GM12878 (cell line): ENCODE results near the gene IRGQ.
A peak's percentile ranks its signal among the peaks of the same experiment; 100 is the strongest.

Source experiments
- EP300 ChIP-seq, 2 experiments: fragments of 150-350 bp in 1 of 2; IDR thresholded peaks; 2 replicates each; pipeline ENCODE4 v1.6.1; 2011 to 2012; ENCODE audit warnings: low read depth in 2 of 2, low read length in 2 of 2, borderline replicate concordance in 1 of 2, improper control_type of control experiment in 1 of 2, inconsistent platforms in 1 of 2; ENCODE audit not compliant: control insufficient read depth in 1 of 2
- POLR2A ChIP-seq: IDR thresholded peaks from 2 replicates; pipeline ENCODE4 v1.6.1; 2011; ENCODE audit warnings: low read depth, mild to moderate bottlenecking, low read length
- RAD21 ChIP-seq: IDR thresholded peaks from 2 replicates; pipeline ENCODE4 v1.6.1; 2011; ENCODE audit warnings: mild to moderate bottlenecking, low read depth, low read length, moderate library complexity; ENCODE audit not compliant: insufficient read depth
- SMC3 ChIP-seq: IDR thresholded peaks from 2 replicates; pipeline ENCODE4 v1.6.1; 2011; ENCODE audit warnings: low read length, improper control_type of control experiment, borderline replicate concordance
- ZNF274 ChIP-seq: IDR thresholded peaks from one replicate; pipeline ENCODE4 v1.8.0; 2011; ENCODE audit not compliant: insufficient read length, insufficient read depth
- TF ChIP-seq, protein P1 (sequence below): IDR thresholded peaks from 2 replicates; pipeline ENCODE4 v1.6.1; 2011; ENCODE audit warnings: low read depth, mild to moderate bottlenecking, low read length, moderate library complexity, borderline replicate concordance; ENCODE audit errors: extremely low read depth

DNA sequence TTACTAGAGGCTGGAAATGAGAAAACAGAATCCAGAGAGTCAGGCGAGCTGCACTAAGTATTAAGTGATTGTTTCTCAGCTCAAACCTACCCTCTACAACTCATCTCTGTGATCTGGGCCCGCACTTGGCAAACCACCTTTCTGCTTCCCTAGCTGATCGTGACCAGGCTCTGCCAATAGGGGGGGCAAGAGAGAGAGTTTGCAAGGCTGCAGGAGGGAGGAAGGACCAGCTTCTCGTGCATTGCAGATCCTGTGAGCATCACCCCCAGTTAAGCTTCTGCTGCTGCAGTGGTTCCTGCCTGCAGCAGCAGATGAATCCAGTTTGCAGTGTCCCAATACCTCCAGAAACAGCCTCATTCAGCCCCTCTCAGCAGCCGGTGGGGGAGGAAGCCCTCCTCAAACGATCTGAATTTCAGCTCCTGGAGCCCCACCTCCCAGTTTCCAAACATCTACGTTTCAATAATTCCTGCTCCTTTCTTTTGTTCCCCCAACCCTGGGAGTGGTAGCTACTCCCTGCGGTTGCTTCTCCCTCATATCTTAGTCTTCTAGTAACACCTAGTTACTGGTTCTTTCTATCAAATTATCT, 40.7 kb downstream of the IRGQ start:
- peak; percentile 72; the same call in 1 of the 2 replicates for TF ChIP-seq SMC3
- TF ChIP-seq EP300 (IDR thresholded peaks at IDR 0.05; ENCODE audit: borderline replicate concordance in 1 of 2, control insufficient read depth in 1 of 2, low read depth in 2 of 2, low read length in 2 of 2), result no peak
- TF ChIP-seq, protein P1, sequence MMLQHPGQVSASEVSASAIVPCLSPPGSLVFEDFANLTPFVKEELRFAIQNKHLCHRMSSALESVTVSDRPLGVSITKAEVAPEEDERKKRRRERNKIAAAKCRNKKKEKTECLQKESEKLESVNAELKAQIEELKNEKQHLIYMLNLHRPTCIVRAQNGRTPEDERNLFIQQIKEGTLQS, result no peak
- TF ChIP-seq ZNF274, result no peak
- peak; percentile 75 for TF ChIP-seq RAD21
- no peak for TF ChIP-seq POLR2A
